Measurements from ENCODE around the gene MBD5. TPM values are rescaled to one million over a fixed set of nuclear protein-coding genes. Genes with fewer than 3 reads are reported as not detected.
A peak's percentile ranks its signal among the peaks of the same experiment; 100 is the strongest.

MBD5 gene
- total RNA-seq, 1 experiment from 2014 or later, result 8.5 TPM

- BruUV-seq (replicated peaks), result no TSS peak
- no peaks in the 10 kb centered on the region for H3K9me2 ChIP-seq (replicated peaks; ENCODE audit: low read length)
- H3K4me3 ChIP-seq (ENCODE audit: low read length), result no peak overlapping the region
- H3K27ac ChIP-seq (ENCODE audit: low read length), result no peak overlapping the region
- no peak overlapping the region for H2AFZ ChIP-seq (ENCODE audit: low read length)
- TF ChIP-seq EZH2phosphoT487 (IDR thresholded peaks at IDR 0.05; ENCODE audit: borderline replicate concordance, low read length), result no peak
- no peak for TF ChIP-seq EZH2 (IDR thresholded peaks at IDR 0.05; ENCODE audit: low read length, unreplicated experiment)
- TF ChIP-seq CTCF (conservative IDR thresholded peaks at IDR 0.05; ENCODE audit: low read depth, low read length), result no peak
- no peaks in the 10 kb centered on the region for H3K27me3 ChIP-seq (ENCODE audit: low read length)
- no peaks in the 10 kb centered on the region for H3K79me2 ChIP-seq (ENCODE audit: low read length)
- DNase-seq, result no peak
- ChIA-PET POLR2A (ENCODE audit: unreplicated experiment) (no interaction called here), CTCF (no interaction called here)
- no peak for ATAC-seq
- no peaks in the 10 kb centered on the region for H3F3A ChIP-seq (ENCODE audit: low read length, unreplicated experiment)
- H3K4me1 ChIP-seq (ENCODE audit: insufficient read depth, low read length), result no peaks in the 10 kb centered on the region
- H3K9me3 ChIP-seq (ENCODE audit: low read length), result no peaks in the 10 kb centered on the region
- no peaks in the 10 kb centered on the region for H4K20me1 ChIP-seq (ENCODE audit: low read length)
- H3K9ac ChIP-seq (ENCODE audit: low read length), result no peak overlapping the region
- H3K36me3 ChIP-seq (ENCODE audit: low read depth, low read length), result no peaks in the 10 kb centered on the region
- H3K4me2 ChIP-seq (ENCODE audit: low read length), result no peak overlapping the region
- intact Hi-C loops (cut with micrococcal nuclease), result no loop called here
Observed at GRCh38 chr2:148555622-148556294, 534.9 kb downstream of the MBD5 start.

GRCh38 chr2:148557844-148558436 lies 537.0 kb downstream of the MBD5 start:
- no peaks in the 10 kb centered on the region for H3K79me2 ChIP-seq (ENCODE audit: low read length)
- ChIA-PET POLR2A (ENCODE audit: unreplicated experiment) (no interaction called here), CTCF (no interaction called here)
- H3K4me2 ChIP-seq (ENCODE audit: low read length), result no peak overlapping the region
- no peaks in the 10 kb centered on the region for H3K36me3 ChIP-seq (ENCODE audit: low read depth, low read length)
- H3K9ac ChIP-seq (ENCODE audit: low read length), result no peak overlapping the region
- H3K27ac ChIP-seq (ENCODE audit: low read length), result no peak overlapping the region
- H3K4me3 ChIP-seq (ENCODE audit: low read length), result no peak overlapping the region
- no peaks in the 10 kb centered on the region for H3K9me2 ChIP-seq (replicated peaks; ENCODE audit: low read length)
- no peak for ATAC-seq
- no TSS peak for BruUV-seq (replicated peaks)
- H3F3A ChIP-seq (ENCODE audit: low read length, unreplicated experiment), result no peaks in the 10 kb centered on the region
- TF ChIP-seq CTCF (conservative IDR thresholded peaks at IDR 0.05; ENCODE audit: low read depth, low read length), result peak; percentile 40; the same call in 1 of the 2 replicates
- TF ChIP-seq EZH2phosphoT487 (IDR thresholded peaks at IDR 0.05; ENCODE audit: borderline replicate concordance, low read length), result no peak
- no peak for TF ChIP-seq EZH2 (IDR thresholded peaks at IDR 0.05; ENCODE audit: low read length, unreplicated experiment)
- H3K4me1 ChIP-seq (ENCODE audit: insufficient read depth, low read length), result no peaks in the 10 kb centered on the region
- no peaks in the 10 kb centered on the region for H4K20me1 ChIP-seq (ENCODE audit: low read length)
- no peaks in the 10 kb centered on the region for H3K27me3 ChIP-seq (ENCODE audit: low read length)
- H2AFZ ChIP-seq (ENCODE audit: low read length), result no peak overlapping the region
- intact Hi-C loops (cut with micrococcal nuclease), result no loop called here
- DNase-seq, result no peak
- no peaks in the 10 kb centered on the region for H3K9me3 ChIP-seq (ENCODE audit: low read length)

GRCh38 chr2:148560496-148560895 lies 539.6 kb downstream of the MBD5 start:
- Histone ChIP-seq H3K79me2 (ENCODE audit: low read length) (no peaks in the 10 kb centered on the region), H3K27me3 (ENCODE audit: low read length) (peaks cover 4% of the 10 kb centered on the region; the same call in 1 of the 2 replicates), H3K36me3 (ENCODE audit: low read depth, low read length) (no peaks in the 10 kb centered on the region), H3F3A (ENCODE audit: low read length, unreplicated experiment) (no peaks in the 10 kb centered on the region), H3K27ac (ENCODE audit: low read length) (no peak overlapping the region), H3K4me1 (ENCODE audit: insufficient read depth, low read length) (no peaks in the 10 kb centered on the region), H3K4me3 (ENCODE audit: low read length) (no peak overlapping the region), H2AFZ (ENCODE audit: low read length) (no peak overlapping the region), H4K20me1 (ENCODE audit: low read length) (no peaks in the 10 kb centered on the region), H3K9me2 (replicated peaks; ENCODE audit: low read length) (no peaks in the 10 kb centered on the region), H3K4me2 (ENCODE audit: low read length) (no peak overlapping the region), H3K9ac (ENCODE audit: low read length) (no peak overlapping the region), H3K9me3 (ENCODE audit: low read length) (no peaks in the 10 kb centered on the region)
- no peak for TF ChIP-seq CTCF (conservative IDR thresholded peaks at IDR 0.05; ENCODE audit: low read depth, low read length)
- TF ChIP-seq EZH2phosphoT487 (IDR thresholded peaks at IDR 0.05; ENCODE audit: borderline replicate concordance, low read length), result no peak
- TF ChIP-seq EZH2 (IDR thresholded peaks at IDR 0.05; ENCODE audit: low read length, unreplicated experiment), result no peak
- no TSS peak for BruUV-seq (replicated peaks)
- ChIA-PET CTCF (no interaction called here), POLR2A (ENCODE audit: unreplicated experiment) (no interaction called here)
- DNase-seq, result no peak
- ATAC-seq, result no peak
- intact Hi-C loops (cut with micrococcal nuclease), result no loop called here
